Lower leg skin (tissue), 3 donors: ENCODE data around the gene JKAMP.

Experiments used
- CTCF ChIP-seq, 3 donors: fragments of 450-650 bp; IDR thresholded peaks; one replicate each; pipeline ENCODE4 v1.5.1; 2016; ENCODE audit warnings: antibody characterized with exemption in 3 of 3, mild to moderate bottlenecking in 3 of 3, moderate library complexity in 2 of 3
- POLR2A ChIP-seq, 2 donors: fragments of 450-650 bp; IDR thresholded peaks; one replicate each; pipeline ENCODE4 v1.6.1; 2016 to 2017; ENCODE audit warnings: antibody characterized with exemption in 2 of 2, mild to moderate bottlenecking in 1 of 2, moderate library complexity in 1 of 2

GRCh38 chr14:59532419-59532818 lies 48.1 kb downstream of the JKAMP start:
- TF ChIP-seq POLR2A (IDR thresholded peaks at IDR 0.05) (no peak), CTCF (IDR thresholded peaks at IDR 0.05) (no peak)
